Panc1 (cell line): ENCODE measurements around the gene GLI1.

ENCODE experiments used
- REST ChIP-seq, 2 experiments: IDR thresholded peaks; 2 replicates each; pipeline ENCODE4 v1.6.1; 2011 to 2012; ENCODE audit warnings: low read depth in 2 of 2, control low read depth in 1 of 2, low read length in 1 of 2, mild to moderate bottlenecking in 1 of 2, moderate library complexity in 1 of 2; ENCODE audit not compliant: insufficient read depth in 1 of 2
- TF ChIP-seq, protein P1 (sequence below): fragments of 450-650 bp; IDR thresholded peaks from 2 replicates; pipeline ENCODE4 v1.5.1; 2017; ENCODE audit warnings: mild to moderate bottlenecking

GRCh38 chr12:57464569-57464968 is 5.0 kb downstream of the GLI1 start:
- TF ChIP-seq, protein P1, sequence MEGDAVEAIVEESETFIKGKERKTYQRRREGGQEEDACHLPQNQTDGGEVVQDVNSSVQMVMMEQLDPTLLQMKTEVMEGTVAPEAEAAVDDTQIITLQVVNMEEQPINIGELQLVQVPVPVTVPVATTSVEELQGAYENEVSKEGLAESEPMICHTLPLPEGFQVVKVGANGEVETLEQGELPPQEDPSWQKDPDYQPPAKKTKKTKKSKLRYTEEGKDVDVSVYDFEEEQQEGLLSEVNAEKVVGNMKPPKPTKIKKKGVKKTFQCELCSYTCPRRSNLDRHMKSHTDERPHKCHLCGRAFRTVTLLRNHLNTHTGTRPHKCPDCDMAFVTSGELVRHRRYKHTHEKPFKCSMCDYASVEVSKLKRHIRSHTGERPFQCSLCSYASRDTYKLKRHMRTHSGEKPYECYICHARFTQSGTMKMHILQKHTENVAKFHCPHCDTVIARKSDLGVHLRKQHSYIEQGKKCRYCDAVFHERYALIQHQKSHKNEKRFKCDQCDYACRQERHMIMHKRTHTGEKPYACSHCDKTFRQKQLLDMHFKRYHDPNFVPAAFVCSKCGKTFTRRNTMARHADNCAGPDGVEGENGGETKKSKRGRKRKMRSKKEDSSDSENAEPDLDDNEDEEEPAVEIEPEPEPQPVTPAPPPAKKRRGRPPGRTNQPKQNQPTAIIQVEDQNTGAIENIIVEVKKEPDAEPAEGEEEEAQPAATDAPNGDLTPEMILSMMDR, result no peak
- TF ChIP-seq REST (IDR thresholded peaks at IDR 0.05; ENCODE audit: insufficient read depth in 1 of 2, low read depth in 2 of 2, low read length in 1 of 2), result no peak
